Breast epithelium (tissue), 4 donors: ENCODE results near the gene NECAB3. TPM values are rescaled to one million over a fixed set of nuclear protein-coding genes. Genes with fewer than 3 reads are reported as not detected.
A peak's percentile ranks its signal among the peaks of the same experiment; 100 is the strongest.

Experiments used
- DNase-seq, 2 donors: peaks; one replicate each; pipeline ENCODE4 v3.0.0-alpha.2; 2019; ENCODE audit warnings: low spot score in 2 of 2
- H3K27ac ChIP-seq, 2 donors: fragments of 200-600 bp; sonication (generic) in 1 of 2; one replicate each; pipeline ENCODE4 v1.5.1; 2016 to 2019; ENCODE audit warnings: mild to moderate bottlenecking in 1 of 2
- H3K27me3 ChIP-seq, 2 donors: fragments of 200-600 bp; sonication (generic) in 1 of 2; one replicate each; pipeline versions ENCODE4 v1.5.1 to v1.6.0; 2017 to 2019; ENCODE audit warnings: control low read depth in 1 of 2, mild to moderate bottlenecking in 1 of 2
- H3K36me3 ChIP-seq: fragments of 200-600 bp; one replicate; pipeline ENCODE4 v1.5.1; 2019
- H3K4me1 ChIP-seq, 2 donors: fragments of 200-600 bp; sonication (generic); one replicate each; pipeline ENCODE4 v1.5.1; 2016 to 2019; ENCODE audit warnings: control low read depth in 1 of 2
- H3K4me3 ChIP-seq, 3 donors: fragments of 200-600 bp; sonication (generic); 1 replicate in 2 of 3; 2 replicates in 1 of 3; pipeline ENCODE4 v1.5.1; 2016 to 2019; ENCODE audit warnings: mild to moderate bottlenecking in 3 of 3, moderate library complexity in 2 of 3
- H3K9me3 ChIP-seq, 2 donors: fragments of 200-600 bp; sonication (generic) in 1 of 2; one replicate each; pipeline ENCODE4 v1.5.1; 2016 to 2019; ENCODE audit warnings: control low read depth in 1 of 2
- CTCF ChIP-seq, 3 donors: fragments of 450-650 bp; IDR thresholded peaks; one replicate each; pipeline ENCODE4 v1.5.1; 2016 to 2017; ENCODE audit warnings: antibody characterized with exemption in 3 of 3, mild to moderate bottlenecking in 3 of 3, moderate library complexity in 3 of 3
- POLR2A ChIP-seq: fragments of 450-650 bp; IDR thresholded peaks from one replicate; pipeline ENCODE4 v1.6.1; 2016; ENCODE audit warnings: antibody characterized with exemption, mild to moderate bottlenecking, moderate library complexity
- POLR2AphosphoS5 ChIP-seq, 3 donors: sonication (generic); formaldehyde crosslinking; IDR thresholded peaks; one replicate each; pipeline ENCODE4 v1.6.1; 2017; ENCODE audit warnings: antibody characterized with exemption in 3 of 3
- intact Hi-C: fragments of 100-400 bp; cut with DNase I; formaldehyde crosslinking; loops from one replicate; pipeline ENCODE4 v1.15.1; 2023; ENCODE audit warnings: low total_unique reads
- total RNA-seq, 3 donors: library from RNA; depleted of rRNA; stranded (reverse); fragments of >200 nt; gene quantifications; one replicate each; pipeline ENCODE4 v1.1.0, GENCODE V29; 2016

Gene NECAB3
- total RNA-seq, 3 donors from 2014 or later, result 23.4 to 37.3 (median 28.5) TPM

- no peak for DNase-seq
- intact Hi-C loops, result loop anchor here (10.0 kb wide), 1 partner anchor 192 kb away; no protein-coding TSS in a partner anchor
- TF ChIP-seq POLR2A (no peak), CTCF (IDR thresholded peaks at IDR 0.05) (no peak), POLR2AphosphoS5 (IDR thresholded peaks at IDR 0.05) (no peak)
Measured at GRCh38 chr20:33656783-33657703, 17.2 kb downstream of the NECAB3 start.

GRCh38 chr20:33656010-33656782 lies 18.0 kb downstream of the NECAB3 start:
- DNase-seq, result no peak
- no peak for TF ChIP-seq CTCF (IDR thresholded peaks at IDR 0.05)
- TF ChIP-seq POLR2AphosphoS5 (IDR thresholded peaks at IDR 0.05), result no peak
- no peak for TF ChIP-seq POLR2A
- Histone ChIP-seq H3K36me3 (no peaks in the 10 kb centered on the region), H3K27me3 (no peaks in the 10 kb centered on the region), H3K27ac (no peak overlapping the region), H3K4me3 (no peak overlapping the region), H3K4me1 (no peaks in the 10 kb centered on the region), H3K9me3 (no peaks in the 10 kb centered on the region)
- intact Hi-C loops, result loop anchor here (10.0 kb wide), 1 partner anchor 191 kb away; no protein-coding TSS in a partner anchor

More at GRCh38 chr20:33656783-33657703, 17.2 kb downstream of the NECAB3 start:
- Histone ChIP-seq H3K4me3 (no peak overlapping the region), H3K4me1 (no peaks in the 10 kb centered on the region), H3K36me3 (no peaks in the 10 kb centered on the region), H3K27me3 (no peaks in the 10 kb centered on the region), H3K27ac (no peak overlapping the region), H3K9me3 (no peaks in the 10 kb centered on the region)

GRCh38 chr20:33655164-33655563 lies 19.1 kb downstream of the NECAB3 start:
- intact Hi-C loops, result loop anchor here (10.0 kb wide), 1 partner anchor 190 kb away; no protein-coding TSS in a partner anchor
- TF ChIP-seq CTCF (IDR thresholded peaks at IDR 0.05) (no peak), POLR2A (no peak), POLR2AphosphoS5 (IDR thresholded peaks at IDR 0.05) (no peak)
- no peak for DNase-seq
- no peak overlapping the region for H3K27ac ChIP-seq
- no peaks in the 10 kb centered on the region for H3K27me3 ChIP-seq
- no peaks in the 10 kb centered on the region for H3K36me3 ChIP-seq
- H3K4me3 ChIP-seq, result no peak overlapping the region
- H3K4me1 ChIP-seq, result no peaks in the 10 kb centered on the region
- H3K9me3 ChIP-seq, result no peaks in the 10 kb centered on the region

DNA sequence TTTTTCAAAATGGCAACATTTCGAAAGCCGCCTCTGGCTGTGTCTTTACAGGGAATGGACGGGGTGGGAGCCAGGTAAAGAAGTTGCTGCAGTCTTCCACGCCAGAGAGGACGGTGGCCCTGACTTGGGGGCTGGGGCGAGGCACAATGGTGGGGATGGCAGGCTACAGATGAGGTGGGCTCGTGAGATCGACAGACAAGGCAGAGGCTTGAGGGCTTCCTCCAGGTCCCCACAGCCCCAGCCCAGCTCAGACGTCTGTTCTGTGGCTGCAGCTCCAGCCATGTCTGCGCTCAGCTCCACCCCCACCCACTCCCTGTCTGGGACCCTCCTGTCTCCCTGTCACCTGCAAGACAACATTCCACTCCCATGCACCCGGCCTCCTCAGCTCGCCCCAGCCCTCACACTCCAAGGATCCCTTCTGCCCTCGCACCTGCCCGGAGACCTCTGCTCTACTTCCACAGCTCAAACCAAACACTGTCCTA lies 19.5 kb downstream of the NECAB3 start:
- Histone ChIP-seq H3K4me1 (no peaks in the 10 kb centered on the region), H3K27me3 (no peaks in the 10 kb centered on the region), H3K4me3 (no peak overlapping the region), H3K36me3 (no peaks in the 10 kb centered on the region), H3K9me3 (no peaks in the 10 kb centered on the region), H3K27ac (peak overlapping the region; percentile 50 to 58)
- no peak for TF ChIP-seq POLR2AphosphoS5 (IDR thresholded peaks at IDR 0.05)
- no peak for TF ChIP-seq POLR2A
- intact Hi-C loops, result loop anchor here (10.0 kb wide), 1 partner anchor 190 kb away; no protein-coding TSS in a partner anchor
- DNase-seq, result no peak

DNA sequence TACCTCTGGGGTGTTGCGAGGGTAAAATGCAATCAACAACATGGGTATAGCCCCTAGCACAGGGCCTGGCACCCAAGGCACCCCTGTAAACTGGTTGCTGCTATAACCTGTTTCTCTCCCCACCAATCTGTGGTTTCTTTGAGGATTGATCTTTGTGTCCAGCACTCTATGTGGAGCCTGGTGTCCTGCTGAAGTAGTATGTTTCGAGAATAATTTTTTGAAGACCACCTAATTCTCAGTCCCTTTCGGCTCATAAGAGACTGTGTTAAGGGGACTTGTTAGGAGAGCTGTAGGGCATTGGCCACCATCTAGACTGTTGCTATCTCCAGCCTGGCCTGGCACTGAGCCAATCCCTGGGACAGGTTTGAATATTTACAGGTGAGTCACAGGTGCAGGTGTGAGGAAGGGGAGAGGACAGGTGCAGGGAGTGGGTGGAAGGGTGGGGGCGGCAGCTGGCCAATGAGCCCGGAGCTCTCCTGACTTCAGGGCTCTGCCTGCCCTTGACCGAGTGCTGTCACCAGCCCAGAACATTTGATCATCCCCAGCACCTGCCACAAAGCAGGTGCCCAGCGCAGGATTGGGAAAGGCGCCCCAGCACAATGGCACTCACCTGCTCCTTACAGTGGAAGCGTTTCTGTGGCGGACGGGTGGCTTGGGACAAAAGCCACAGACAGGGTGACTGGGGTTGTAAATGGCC lies 20.2 kb downstream of the NECAB3 start:
- Histone ChIP-seq H3K9me3 (no peaks in the 10 kb centered on the region), H3K27ac (peak overlapping the region; percentile 50 to 58), H3K27me3 (no peaks in the 10 kb centered on the region), H3K36me3 (no peaks in the 10 kb centered on the region), H3K4me1 (no peaks in the 10 kb centered on the region), H3K4me3 (no peak overlapping the region)
- TF ChIP-seq CTCF (IDR thresholded peaks at IDR 0.05) (no peak), POLR2AphosphoS5 (IDR thresholded peaks at IDR 0.05) (peak in 1 of 3 donors; percentile 39), POLR2A (no peak)
- intact Hi-C loops, result loop anchor here (10.0 kb wide), 1 partner anchor 189 kb away; no protein-coding TSS in a partner anchor
- peak; percentile 72 to 86 for DNase-seq
